ENCODE data around the gene MT1X. TPM values are rescaled to one million over a fixed set of nuclear protein-coding genes. Genes with fewer than 3 reads are reported as not detected.
"Not testable (repeated sequence)": the region's sequence is repeated elsewhere in the genome, so short reads cannot be mapped to it uniquely, and the experiment has no call there.

Gene MT1X
- total RNA-seq, 1 donor from 2014 or later: 55.9 TPM

- peak; percentile 47 for DNase-seq
These were observed 24.5 kb upstream of the MT1X start, which contains the start of gene MT1F for GRCh38 chr16:56657555-56658326. TSS of gene MT1F (plus strand) at chr16:56657959. CDS start at chr16:56658059, 100 bp downstream.

- DNase-seq: no peak
These were observed 23.9 kb upstream of the MT1X start for GRCh38 chr16:56658327-56658875.

GRCh38 chr16:56662357-56663354 is 19.6 kb upstream of the MT1X start:
- DNase-seq: peak; percentile 15

- DNase-seq: no peak
These were observed 17.8 kb upstream of the MT1X start for GRCh38 chr16:56664506-56664905.

GRCh38 chr16:56665286-56666261 is 16.7 kb upstream of the MT1X start:
- peak; percentile 12 for DNase-seq

- DNase-seq: peak; percentile 9
These were observed 14.4 kb upstream of the MT1X start, which contains the start of gene MT1G for GRCh38 chr16:56667581-56668571. TSS of gene MT1G (minus strand) at chr16:56668065. CDS start at chr16:56667993, 72 bp downstream.

- DNase-seq: peak; percentile 18
These were observed 13.0 kb upstream of the MT1X start, which contains the start of gene MT1H for GRCh38 chr16:56669005-56669839. TSS of gene MT1H (plus strand) at chr16:56669814. CDS start at chr16:56669885, 71 bp downstream.

GRCh38 chr16:56669840-56670619 is 12.2 kb upstream of the MT1X start:
- no peak for DNase-seq

GRCh38 chr16:56670620-56670934 is 11.7 kb upstream of the MT1X start:
- no peak for DNase-seq

- peak; percentile 29 for DNase-seq
These were observed 10.6 kb upstream of the MT1X start for GRCh38 chr16:56671691-56672090.

- not testable (repeated sequence) for DNase-seq
These were observed 10.1 kb upstream of the MT1X start for GRCh38 chr16:56672171-56672570.

GRCh38 chr16:56672761-56673536 is 9.3 kb upstream of the MT1X start:
- no peak for DNase-seq

GRCh38 chr16:56673921-56674320 is 8.3 kb upstream of the MT1X start:
- DNase-seq: peak; percentile 50

GRCh38 chr16:56674570-56674969 is 7.7 kb upstream of the MT1X start:
- not testable (repeated sequence) for DNase-seq

- no peak for DNase-seq
These were observed 6.5 kb upstream of the MT1X start for GRCh38 chr16:56675685-56676210.

- no peak for DNase-seq
These were observed 4.8 kb upstream of the MT1X start for GRCh38 chr16:56677474-56677873.

Data from tongue (tissue), 2 donors.